Neural progenitor cell (in vitro differentiated cells): ENCODE results near the gene ADAM10.

Experiments
- EZH2 ChIP-seq: fragments of 200-600 bp; sonication (generic); IDR thresholded peaks from 2 replicates; pipeline ENCODE4 v1.6.1; 2017; ENCODE audit warnings: antibody characterized with exemption, mild to moderate bottlenecking, moderate library complexity
- EZH2phosphoT487 ChIP-seq: fragments of 200-600 bp; sonication (generic); IDR thresholded peaks from 2 replicates; pipeline ENCODE4 v1.6.1; 2017; ENCODE audit warnings: antibody characterized with exemption
- TF ChIP-seq, protein P1 (sequence below): fragments of 200-600 bp; sonication (generic); IDR thresholded peaks from 2 replicates; pipeline ENCODE4 v1.5.1; 2017; ENCODE audit warnings: antibody characterized with exemption, mild to moderate bottlenecking

- TF ChIP-seq, protein P1, sequence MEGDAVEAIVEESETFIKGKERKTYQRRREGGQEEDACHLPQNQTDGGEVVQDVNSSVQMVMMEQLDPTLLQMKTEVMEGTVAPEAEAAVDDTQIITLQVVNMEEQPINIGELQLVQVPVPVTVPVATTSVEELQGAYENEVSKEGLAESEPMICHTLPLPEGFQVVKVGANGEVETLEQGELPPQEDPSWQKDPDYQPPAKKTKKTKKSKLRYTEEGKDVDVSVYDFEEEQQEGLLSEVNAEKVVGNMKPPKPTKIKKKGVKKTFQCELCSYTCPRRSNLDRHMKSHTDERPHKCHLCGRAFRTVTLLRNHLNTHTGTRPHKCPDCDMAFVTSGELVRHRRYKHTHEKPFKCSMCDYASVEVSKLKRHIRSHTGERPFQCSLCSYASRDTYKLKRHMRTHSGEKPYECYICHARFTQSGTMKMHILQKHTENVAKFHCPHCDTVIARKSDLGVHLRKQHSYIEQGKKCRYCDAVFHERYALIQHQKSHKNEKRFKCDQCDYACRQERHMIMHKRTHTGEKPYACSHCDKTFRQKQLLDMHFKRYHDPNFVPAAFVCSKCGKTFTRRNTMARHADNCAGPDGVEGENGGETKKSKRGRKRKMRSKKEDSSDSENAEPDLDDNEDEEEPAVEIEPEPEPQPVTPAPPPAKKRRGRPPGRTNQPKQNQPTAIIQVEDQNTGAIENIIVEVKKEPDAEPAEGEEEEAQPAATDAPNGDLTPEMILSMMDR: no peak
- no peak for TF ChIP-seq EZH2phosphoT487
- no peak for TF ChIP-seq EZH2
Observed at GRCh38 chr15:58632789-58633188, 116.7 kb downstream of the ADAM10 start.
